Measurements from ENCODE around the gene MSANTD3. TPM values are rescaled to one million over a fixed set of nuclear protein-coding genes. Genes with fewer than 3 reads are reported as not detected.

MSANTD3 gene
- total and polyA plus RNA-seq, 2 donors from 2014 or later: 14.3 to 16.7 TPM

GRCh38 chr9:100499866-100500265 lies 72.9 kb downstream of the MSANTD3 start:
- DNase-seq: no peak
- intact Hi-C loops (cut with DNase I): no loop called here
- Histone ChIP-seq H3K4me1 (ENCODE audit: control insufficient read depth in 2 of 3, insufficient read depth in 2 of 3, low read depth in 1 of 3, low read length in 3 of 3) (no peaks in the 10 kb centered on the region), H3K9me3 (ENCODE audit: control insufficient read depth in 2 of 3, insufficient read depth in 1 of 3, low read length in 3 of 3) (peaks cover 0 to 3% (median 0%) of the 10 kb centered on the region in 3 donors), H3K27ac (ENCODE audit: low read depth in 2 of 2, low read length in 2 of 2) (no peak overlapping the region), H3K4me3 (ENCODE audit: low read length in 3 of 3) (no peak overlapping the region), H3K9ac (ENCODE audit: low read length in 3 of 3) (no peak overlapping the region), H3K36me3 (ENCODE audit: control insufficient read depth in 2 of 3, insufficient read depth in 3 of 3, low read length in 3 of 3) (no peaks in the 10 kb centered on the region), H3K27me3 (ENCODE audit: control insufficient read depth, insufficient read depth, low read length) (no peaks in the 10 kb centered on the region)
- TF ChIP-seq, protein P1, sequence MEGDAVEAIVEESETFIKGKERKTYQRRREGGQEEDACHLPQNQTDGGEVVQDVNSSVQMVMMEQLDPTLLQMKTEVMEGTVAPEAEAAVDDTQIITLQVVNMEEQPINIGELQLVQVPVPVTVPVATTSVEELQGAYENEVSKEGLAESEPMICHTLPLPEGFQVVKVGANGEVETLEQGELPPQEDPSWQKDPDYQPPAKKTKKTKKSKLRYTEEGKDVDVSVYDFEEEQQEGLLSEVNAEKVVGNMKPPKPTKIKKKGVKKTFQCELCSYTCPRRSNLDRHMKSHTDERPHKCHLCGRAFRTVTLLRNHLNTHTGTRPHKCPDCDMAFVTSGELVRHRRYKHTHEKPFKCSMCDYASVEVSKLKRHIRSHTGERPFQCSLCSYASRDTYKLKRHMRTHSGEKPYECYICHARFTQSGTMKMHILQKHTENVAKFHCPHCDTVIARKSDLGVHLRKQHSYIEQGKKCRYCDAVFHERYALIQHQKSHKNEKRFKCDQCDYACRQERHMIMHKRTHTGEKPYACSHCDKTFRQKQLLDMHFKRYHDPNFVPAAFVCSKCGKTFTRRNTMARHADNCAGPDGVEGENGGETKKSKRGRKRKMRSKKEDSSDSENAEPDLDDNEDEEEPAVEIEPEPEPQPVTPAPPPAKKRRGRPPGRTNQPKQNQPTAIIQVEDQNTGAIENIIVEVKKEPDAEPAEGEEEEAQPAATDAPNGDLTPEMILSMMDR (IDR thresholded peaks at IDR 0.05; ENCODE audit: borderline replicate concordance, extremely low read depth, insufficient read depth): no peak
- no peak for FAIRE-seq

Other genes starting within 250 kb of the MSANTD3 start
- gene TEX10, start 74.2 kb upstream of the MSANTD3 start, total RNA-seq: 12.1 TPM
- gene TEX10, start 74.2 kb upstream of the MSANTD3 start, polyA plus RNA-seq (ENCODE audit: insufficient read depth, low read depth, low replicate concordance): 6.8 TPM
- gene TMEFF1, start 46.0 kb downstream of the MSANTD3 start, total RNA-seq: 0.66 TPM
- gene TMEFF1, start 46.0 kb downstream of the MSANTD3 start, polyA plus RNA-seq (ENCODE audit: insufficient read depth, low read depth, low replicate concordance): not detected
- 0.13 TPM for gene CAVIN4, start 150.9 kb downstream of the MSANTD3 start, total RNA-seq
- 0.24 TPM for gene CAVIN4, start 150.9 kb downstream of the MSANTD3 start, polyA plus RNA-seq (ENCODE audit: insufficient read depth, low read depth, low replicate concordance)

All from kidney (tissue), 14 donors.